Measurements from ENCODE around the gene OR2A42. TPM values are rescaled to one million over a fixed set of nuclear protein-coding genes. Genes with fewer than 3 reads are reported as not detected.
"Not testable (repeated sequence)": the region's sequence is repeated elsewhere in the genome, so short reads cannot be mapped to it uniquely, and the experiment has no call there.

The OR2A42 gene
- total RNA-seq, 2 experiments from 2014 or later = not detected

- POLR2A ChIA-PET; H3K4me1 Mint-ChIP-seq; H3K27me3 Mint-ChIP-seq; CTCF ChIA-PET; DNase-seq; H3K36me3 Mint-ChIP-seq (ENCODE audit: low read depth); H3K4me3 Mint-ChIP-seq; H3K27ac Mint-ChIP-seq; H3K9me3 Mint-ChIP-seq: not testable (repeated sequence)
Measured at GRCh38 chr7:144247674-144248330, 8.4 kb upstream of the OR2A42 start.

- H3K4me3 Mint-ChIP-seq; POLR2A ChIA-PET; H3K27ac Mint-ChIP-seq; H3K27me3 Mint-ChIP-seq; H3K4me1 Mint-ChIP-seq; H3K9me3 Mint-ChIP-seq; H3K36me3 Mint-ChIP-seq (ENCODE audit: low read depth); CTCF ChIA-PET; DNase-seq: not testable (repeated sequence)
Measured at GRCh38 chr7:144246967-144247366, 7.6 kb upstream of the OR2A42 start.

- H3K4me3 Mint-ChIP-seq; CTCF ChIA-PET; DNase-seq; H3K9me3 Mint-ChIP-seq; POLR2A ChIA-PET; H3K27me3 Mint-ChIP-seq; H3K27ac Mint-ChIP-seq; H3K36me3 Mint-ChIP-seq (ENCODE audit: low read depth); H3K4me1 Mint-ChIP-seq: not testable (repeated sequence)
Measured at GRCh38 chr7:144245372-144245771, 6.0 kb upstream of the OR2A42 start.

- CTCF ChIA-PET; H3K9me3 Mint-ChIP-seq; H3K27ac Mint-ChIP-seq; H3K4me3 Mint-ChIP-seq; POLR2A ChIA-PET; H3K27me3 Mint-ChIP-seq; H3K36me3 Mint-ChIP-seq (ENCODE audit: low read depth); H3K4me1 Mint-ChIP-seq; DNase-seq: not testable (repeated sequence)
Measured at GRCh38 chr7:144238530-144239082, 799 bp downstream of the OR2A42 start.

GRCh38 chr7:144233039-144233438 lies 6.4 kb downstream of the OR2A42 start:
- POLR2A ChIA-PET; H3K27me3 Mint-ChIP-seq; H3K9me3 Mint-ChIP-seq; DNase-seq; H3K4me1 Mint-ChIP-seq; H3K27ac Mint-ChIP-seq; H3K4me3 Mint-ChIP-seq; CTCF ChIA-PET; H3K36me3 Mint-ChIP-seq (ENCODE audit: low read depth): not testable (repeated sequence)

- POLR2A ChIA-PET; H3K27ac Mint-ChIP-seq; H3K9me3 Mint-ChIP-seq; H3K4me3 Mint-ChIP-seq; H3K4me1 Mint-ChIP-seq; DNase-seq; CTCF ChIA-PET; H3K36me3 Mint-ChIP-seq (ENCODE audit: low read depth); H3K27me3 Mint-ChIP-seq: not testable (repeated sequence)
Measured at GRCh38 chr7:144231027-144231426, 8.4 kb downstream of the OR2A42 start.

- H3K27ac Mint-ChIP-seq; H3K36me3 Mint-ChIP-seq (ENCODE audit: low read depth); H3K27me3 Mint-ChIP-seq; POLR2A ChIA-PET; H3K4me3 Mint-ChIP-seq; DNase-seq; H3K4me1 Mint-ChIP-seq; CTCF ChIA-PET; H3K9me3 Mint-ChIP-seq: not testable (repeated sequence)
Measured at GRCh38 chr7:144228810-144229209, 10.6 kb downstream of the OR2A42 start.

- H3K9me3 Mint-ChIP-seq; POLR2A ChIA-PET; H3K27ac Mint-ChIP-seq; H3K27me3 Mint-ChIP-seq; H3K36me3 Mint-ChIP-seq (ENCODE audit: low read depth); DNase-seq; CTCF ChIA-PET; H3K4me1 Mint-ChIP-seq; H3K4me3 Mint-ChIP-seq: not testable (repeated sequence)
Measured at GRCh38 chr7:144226866-144227265, 12.5 kb downstream of the OR2A42 start.

GRCh38 chr7:144223675-144224074 lies 15.7 kb downstream of the OR2A42 start:
- H3K27me3 Mint-ChIP-seq; POLR2A ChIA-PET; H3K9me3 Mint-ChIP-seq; DNase-seq; CTCF ChIA-PET; H3K4me3 Mint-ChIP-seq; H3K4me1 Mint-ChIP-seq; H3K36me3 Mint-ChIP-seq (ENCODE audit: low read depth); H3K27ac Mint-ChIP-seq: not testable (repeated sequence)

GRCh38 chr7:144220531-144220930 lies 18.9 kb downstream of the OR2A42 start:
- H3K4me1 Mint-ChIP-seq; H3K9me3 Mint-ChIP-seq; H3K4me3 Mint-ChIP-seq; H3K27ac Mint-ChIP-seq; DNase-seq; POLR2A ChIA-PET; H3K27me3 Mint-ChIP-seq; CTCF ChIA-PET; H3K36me3 Mint-ChIP-seq (ENCODE audit: low read depth): not testable (repeated sequence)

GRCh38 chr7:144219149-144219548 lies 20.3 kb downstream of the OR2A42 start:
- H3K27ac Mint-ChIP-seq; H3K27me3 Mint-ChIP-seq; H3K4me3 Mint-ChIP-seq; H3K36me3 Mint-ChIP-seq (ENCODE audit: low read depth); CTCF ChIA-PET; H3K4me1 Mint-ChIP-seq; H3K9me3 Mint-ChIP-seq; POLR2A ChIA-PET; DNase-seq: not testable (repeated sequence)

- POLR2A ChIA-PET; H3K36me3 Mint-ChIP-seq (ENCODE audit: low read depth); H3K27me3 Mint-ChIP-seq; H3K4me1 Mint-ChIP-seq; DNase-seq; H3K9me3 Mint-ChIP-seq; CTCF ChIA-PET; H3K27ac Mint-ChIP-seq; H3K4me3 Mint-ChIP-seq: not testable (repeated sequence)
Measured at GRCh38 chr7:144218581-144218980, 20.8 kb downstream of the OR2A42 start.

- H3K27me3 Mint-ChIP-seq; H3K36me3 Mint-ChIP-seq (ENCODE audit: low read depth); DNase-seq; H3K9me3 Mint-ChIP-seq; H3K4me3 Mint-ChIP-seq; H3K27ac Mint-ChIP-seq; H3K4me1 Mint-ChIP-seq; POLR2A ChIA-PET; CTCF ChIA-PET: not testable (repeated sequence)
Measured at GRCh38 chr7:144217200-144217599, 22.2 kb downstream of the OR2A42 start.

GRCh38 chr7:144205306-144205705 lies 34.1 kb downstream of the OR2A42 start:
- POLR2A ChIA-PET; DNase-seq; H3K4me1 Mint-ChIP-seq; H3K27ac Mint-ChIP-seq; H3K4me3 Mint-ChIP-seq; H3K27me3 Mint-ChIP-seq; H3K36me3 Mint-ChIP-seq (ENCODE audit: low read depth); CTCF ChIA-PET; H3K9me3 Mint-ChIP-seq: not testable (repeated sequence)

- POLR2A ChIA-PET, H3K4me1 Mint-ChIP-seq, H3K4me3 Mint-ChIP-seq: not testable (repeated sequence)
Measured at GRCh38 chr7:144203086-144203485, 36.3 kb downstream of the OR2A42 start.

More at GRCh38 chr7:144203086-144203485, 36.3 kb downstream of the OR2A42 start:
- H3K27me3 Mint-ChIP-seq; H3K36me3 Mint-ChIP-seq (ENCODE audit: low read depth); H3K27ac Mint-ChIP-seq; CTCF ChIA-PET; H3K9me3 Mint-ChIP-seq; DNase-seq: not testable (repeated sequence)
